Type B pancreatic cell (in vitro differentiated cells): ENCODE measurements around the gene SAT2. TPM values are rescaled to one million over a fixed set of nuclear protein-coding genes. Genes with fewer than 3 reads are reported as not detected.

Source experiments
- DNase-seq: peaks from one replicate; pipeline ENCODE4 v3.0.0; 2021; ENCODE audit warnings: mixed read lengths; ENCODE audit not compliant: unreplicated experiment; ENCODE audit errors: extremely low spot score
- H3K27ac Mint-ChIP-seq: 2 replicates; pipeline ENCODE4 v1.8.0; 2021; ENCODE audit warnings: mild to moderate bottlenecking, mixed read lengths
- H3K27me3 Mint-ChIP-seq: 2 replicates; pipeline ENCODE4 v1.8.0; 2021; ENCODE audit warnings: mixed read lengths
- H3K36me3 Mint-ChIP-seq: 2 replicates; pipeline ENCODE4 v1.8.0; 2021; ENCODE audit warnings: mixed read lengths
- H3K4me1 Mint-ChIP-seq: one replicate; pipeline ENCODE4 v1.8.0; 2021; ENCODE audit warnings: mixed read lengths; ENCODE audit not compliant: unreplicated experiment
- H3K4me3 Mint-ChIP-seq: 2 replicates; pipeline ENCODE4 v1.8.0; 2021; ENCODE audit warnings: mild to moderate bottlenecking, mixed read lengths
- H3K9me3 Mint-ChIP-seq: 2 replicates; pipeline ENCODE4 v1.8.0; 2021; ENCODE audit warnings: mixed read lengths
- CTCF ChIP-seq: fragments of 200-600 bp; sonication (generic); conservative IDR thresholded peaks from 2 replicates; pipeline ENCODE4 v1.5.0; 2021; ENCODE audit warnings: antibody characterized with exemption, mild to moderate bottlenecking
- total RNA-seq: library from RNA; stranded (reverse); gene quantifications from 2 replicates; pipeline ENCODE4 v1.2.1, GENCODE V29; 2021; ENCODE audit warnings: low replicate concordance

The SAT2 gene
- total RNA-seq, 1 donor from 2014 or later = 104 TPM

DNA sequence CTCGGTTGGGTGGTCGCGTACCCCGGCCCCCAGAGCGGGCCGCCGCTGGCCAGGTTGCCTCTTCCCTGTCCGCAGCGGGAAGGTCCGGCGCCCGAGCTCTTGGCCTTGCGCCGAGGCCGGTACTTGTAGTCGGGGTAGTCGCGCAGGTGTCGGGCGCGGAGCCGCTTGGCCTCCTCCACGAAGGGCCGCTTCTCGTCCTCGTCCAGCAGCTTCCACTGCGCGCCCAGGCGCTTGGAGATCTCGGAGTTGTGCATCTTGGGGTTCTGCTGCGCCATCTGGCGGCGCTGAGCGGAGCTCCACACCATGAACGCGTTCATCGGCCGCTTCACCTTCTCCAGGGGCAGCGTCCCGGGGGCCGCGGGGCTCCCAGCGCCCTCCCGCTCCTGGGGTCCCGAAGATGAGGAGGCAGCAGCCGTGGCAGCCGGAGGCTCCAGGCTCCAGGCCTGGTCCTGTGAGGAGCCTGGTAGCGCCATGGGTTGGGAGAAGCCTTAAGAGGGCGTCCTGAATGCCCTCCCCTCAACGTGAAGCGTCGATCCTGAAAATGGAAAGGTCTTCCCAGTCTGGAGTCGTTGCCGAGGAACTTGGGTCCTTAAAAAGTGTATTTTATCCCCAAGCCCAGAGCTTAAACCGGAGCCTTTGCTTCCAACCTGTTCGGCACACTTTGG lies 38.3 kb downstream of the SAT2 start:
- Mint-ChIP-seq H3K27me3 (no peaks in the 10 kb centered on the region), H3K4me3 (peak overlapping the region; percentile 58), H3K27ac (no peak overlapping the region), H3K9me3 (no peaks in the 10 kb centered on the region), H3K36me3 (peaks cover 25% of the 10 kb centered on the region), H3K4me1 (peaks cover 21% of the 10 kb centered on the region)
- peak; percentile 82 for TF ChIP-seq CTCF
- DNase-seq = no peak

- TF ChIP-seq CTCF = no peak
- DNase-seq = no peak
- Mint-ChIP-seq H3K9me3 (no peaks in the 10 kb centered on the region), H3K27me3 (no peaks in the 10 kb centered on the region), H3K4me3 (no peak overlapping the region), H3K27ac (no peak overlapping the region), H3K36me3 (peaks cover 18% of the 10 kb centered on the region), H3K4me1 (peaks cover 27% of the 10 kb centered on the region)
Measured at GRCh38 chr17:7588553-7589203, 38.9 kb downstream of the SAT2 start.

GRCh38 chr17:7587420-7588151 lies 40.0 kb downstream of the SAT2 start:
- Mint-ChIP-seq H3K4me3 (peak overlapping the region; percentile 51), H3K4me1 (peaks cover 32% of the 10 kb centered on the region), H3K9me3 (no peaks in the 10 kb centered on the region), H3K27ac (peak overlapping the region; percentile 82), H3K27me3 (no peaks in the 10 kb centered on the region), H3K36me3 (peaks cover 12% of the 10 kb centered on the region)
- DNase-seq = no peak
- TF ChIP-seq CTCF = no peak

DNA sequence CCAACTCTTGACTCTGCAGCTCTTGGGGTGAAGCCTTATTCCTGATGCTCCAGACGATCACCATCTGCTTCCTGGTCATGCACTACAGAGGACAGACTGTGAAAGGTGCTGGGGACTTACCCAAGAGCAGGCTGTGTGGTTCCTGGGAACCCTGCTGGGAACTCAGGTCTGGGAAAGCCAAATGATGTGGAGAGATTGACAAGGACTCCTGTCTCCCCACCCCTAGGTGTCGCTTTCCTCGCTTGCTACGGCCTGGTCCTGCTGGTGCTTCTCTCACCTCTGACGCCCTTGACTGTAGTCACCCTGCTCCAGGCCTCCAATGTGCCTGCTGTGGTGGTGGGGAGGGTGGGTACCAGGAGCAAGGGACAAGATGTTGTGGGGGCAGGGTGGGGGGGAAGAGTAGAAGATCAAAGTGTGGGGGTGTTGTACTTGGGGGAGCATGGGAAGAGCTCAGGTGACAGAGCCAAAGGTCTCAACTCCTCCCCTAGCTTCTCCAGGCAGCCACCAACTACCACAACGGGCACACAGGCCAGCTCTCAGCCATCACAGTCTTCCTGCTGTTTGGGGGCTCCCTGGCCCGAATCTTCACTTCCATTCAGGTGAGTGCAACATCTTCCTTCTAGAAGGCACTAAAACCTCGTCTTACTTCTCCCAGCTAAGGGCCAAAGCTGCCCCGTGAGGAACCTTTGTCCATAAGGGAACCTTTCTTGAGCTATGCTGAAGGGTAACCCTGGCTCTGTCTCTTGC lies 40.8 kb downstream of the SAT2 start:
- H3K36me3 Mint-ChIP-seq = peaks cover 12% of the 10 kb centered on the region
- H3K9me3 Mint-ChIP-seq = no peaks in the 10 kb centered on the region
- no peaks in the 10 kb centered on the region for H3K27me3 Mint-ChIP-seq
- H3K27ac Mint-ChIP-seq = peak overlapping the region; percentile 82
- no peak for DNase-seq
- TF ChIP-seq CTCF = no peak
- H3K4me3 Mint-ChIP-seq = peak overlapping the region; percentile 20
- peaks cover 36% of the 10 kb centered on the region for H3K4me1 Mint-ChIP-seq

GRCh38 chr17:7583253-7584109 lies 44.1 kb downstream of the SAT2 start, which contains the start of gene MPDU1:
Gene MPDU1 (plus strand): TSS chr17:7583852. CDS start chr17:7583863, 11 bp downstream.
- Mint-ChIP-seq H3K9me3 (no peaks in the 10 kb centered on the region), H3K27me3 (no peaks in the 10 kb centered on the region), H3K36me3 (peaks cover 19% of the 10 kb centered on the region), H3K27ac (peak within 1 kb of the TSS; percentile 100), H3K4me1 (peaks cover 52% of the 10 kb centered on the region), H3K4me3 (peak within 1 kb of the TSS; percentile 99)
- peak; percentile 10 for TF ChIP-seq CTCF
- DNase-seq = peak; percentile 98
